Subcutaneous abdominal adipose tissue (tissue), 5 donors: Measurements from ENCODE around the gene SUMO4.
"Not testable (repeated sequence)": the region's sequence is repeated elsewhere in the genome, so short reads cannot be mapped to it uniquely, and the experiment has no call there.

Source experiments
- H3K27ac ChIP-seq: one replicate; pipeline ENCODE4 v1.7.0; 2013; ENCODE audit warnings: low read depth, mild to moderate bottlenecking, inconsistent platforms, low read length, moderate library complexity
- H3K27me3 ChIP-seq, 5 donors: one replicate each; pipeline ENCODE4 v1.7.0; 2013; ENCODE audit warnings: low read length in 5 of 5, inconsistent platforms in 1 of 5; ENCODE audit not compliant: control insufficient read depth in 5 of 5, insufficient read depth in 4 of 5
- H3K36me3 ChIP-seq, 5 donors: one replicate each; pipeline ENCODE4 v1.7.0; 2013; ENCODE audit warnings: low read length in 5 of 5; ENCODE audit not compliant: control insufficient read depth in 5 of 5, insufficient read depth in 5 of 5
- H3K4me1 ChIP-seq, 5 donors: one replicate each; pipeline ENCODE4 v1.7.0; 2013; ENCODE audit warnings: low read length in 5 of 5, mild to moderate bottlenecking in 3 of 5, moderate library complexity in 1 of 5; ENCODE audit not compliant: control insufficient read depth in 5 of 5, insufficient read depth in 5 of 5
- H3K4me3 ChIP-seq, 5 donors: one replicate each; pipeline ENCODE4 v1.7.0; 2013; ENCODE audit warnings: low read length in 5 of 5, low read depth in 1 of 5
- H3K9ac ChIP-seq, 5 donors: one replicate each; pipeline ENCODE4 v1.7.0; 2013; ENCODE audit warnings: low read length in 5 of 5, mild to moderate bottlenecking in 4 of 5, moderate library complexity in 3 of 5
- H3K9me3 ChIP-seq, 5 donors: one replicate each; pipeline ENCODE4 v1.7.0; 2013; ENCODE audit warnings: low read length in 5 of 5; ENCODE audit not compliant: control insufficient read depth in 5 of 5
- donor health status: healthy.
- donor health status: healthy.
- donor health status: healthy.
- donor health status: healthy.
- donor health status: healthy.

The SUMO4 gene

GRCh38 chr6:149439626-149440025 is 39.6 kb downstream of the SUMO4 start:
- Histone ChIP-seq H3K4me1 (peaks cover 0 to 11% (median 2%) of the 10 kb centered on the region in 5 donors), H3K27me3 (peaks cover 5 to 24% (median 8%) of the 10 kb centered on the region in 5 donors), H3K4me3 (no peak overlapping the region), H3K9ac (no peak overlapping the region), H3K36me3 (no peaks in the 10 kb centered on the region), H3K9me3 (no peaks in the 10 kb centered on the region), H3K27ac (no peak overlapping the region)

GRCh38 chr6:149440735-149441671 is 40.9 kb downstream of the SUMO4 start:
- Histone ChIP-seq H3K27ac (no peak overlapping the region), H3K27me3 (peaks cover 6 to 35% (median 12%) of the 10 kb centered on the region in 5 donors), H3K36me3 (no peaks in the 10 kb centered on the region), H3K4me1 (peaks cover 0 to 11% (median 2%) of the 10 kb centered on the region in 5 donors), H3K9ac (no peak overlapping the region), H3K4me3 (no peak overlapping the region), H3K9me3 (no peaks in the 10 kb centered on the region)

DNA sequence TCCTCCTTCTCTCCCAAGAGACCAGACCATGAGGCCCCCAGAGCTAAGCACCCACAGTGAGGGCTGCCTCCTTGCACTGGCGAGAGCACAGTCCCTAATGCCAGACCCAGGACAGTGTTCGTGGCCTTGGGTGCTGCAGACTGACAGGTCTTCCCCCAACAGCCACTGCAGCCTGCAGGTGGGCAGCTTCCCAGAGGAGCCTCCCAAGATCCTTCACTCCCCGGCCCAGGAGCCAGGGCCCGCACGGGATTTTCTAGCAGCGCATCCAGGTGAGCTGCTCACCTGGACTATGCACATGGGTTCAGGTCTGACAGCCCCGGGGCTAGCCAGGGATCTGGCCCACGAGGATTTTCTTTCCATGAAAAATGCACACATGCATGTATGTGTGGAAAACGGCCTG is 41.7 kb downstream of the SUMO4 start:
- H3K4me3 ChIP-seq: no peak overlapping the region
- no peak overlapping the region for H3K27ac ChIP-seq
- no peaks in the 10 kb centered on the region for H3K36me3 ChIP-seq
- H3K4me1 ChIP-seq: peaks cover 0 to 11% (median 2%) of the 10 kb centered on the region in 5 donors
- no peak overlapping the region for H3K9ac ChIP-seq
- peaks cover 6 to 40% (median 14%) of the 10 kb centered on the region in 5 donors for H3K27me3 ChIP-seq
- H3K9me3 ChIP-seq: no peaks in the 10 kb centered on the region

DNA sequence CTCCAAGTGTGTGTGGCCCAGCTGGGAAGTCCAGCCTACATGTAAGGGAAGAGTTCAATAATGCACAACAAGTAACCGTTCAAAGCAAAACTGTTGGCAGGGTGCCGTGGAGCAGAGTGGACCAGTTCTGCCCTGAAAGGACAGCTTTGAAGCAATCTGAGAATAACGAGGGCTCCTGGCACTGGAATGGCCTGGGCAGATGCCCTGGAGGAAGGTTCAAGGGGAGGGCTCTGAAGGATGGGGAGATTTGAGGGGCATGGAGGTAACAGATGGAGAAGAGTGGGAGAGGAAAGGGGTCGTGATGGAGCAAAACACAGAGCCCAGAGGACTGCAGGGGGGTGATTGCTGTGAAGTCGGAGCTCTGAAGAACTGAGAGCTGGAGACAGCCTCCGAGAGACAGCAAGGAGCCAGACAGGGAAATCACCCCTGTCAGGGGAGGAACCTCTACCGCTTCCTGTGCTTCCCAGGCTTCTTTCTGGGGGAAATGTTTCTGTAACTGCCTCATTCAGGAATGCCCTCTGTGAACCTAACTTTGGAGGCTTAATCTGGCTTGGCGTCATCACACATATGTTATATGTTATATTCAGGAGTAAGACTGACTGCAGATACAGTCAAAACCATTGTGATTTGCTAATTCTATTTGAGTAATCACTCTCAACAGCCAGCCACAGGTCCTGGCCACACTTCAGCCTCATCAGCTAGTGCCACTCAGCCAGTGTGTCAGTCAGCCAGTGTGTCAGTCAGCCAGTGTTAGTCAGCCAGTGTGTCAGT is 43.5 kb downstream of the SUMO4 start:
- Histone ChIP-seq H3K36me3 (no peaks in the 10 kb centered on the region), H3K27ac (no peak overlapping the region), H3K27me3 (peaks cover 8 to 51% (median 20%) of the 10 kb centered on the region in 5 donors), H3K4me1 (peaks cover 0 to 11% (median 2%) of the 10 kb centered on the region in 5 donors), H3K4me3 (no peak overlapping the region), H3K9me3 (no peaks in the 10 kb centered on the region), H3K9ac (no peak overlapping the region)

- not testable (repeated sequence) for H3K36me3 ChIP-seq, H3K27ac ChIP-seq, H3K4me3 ChIP-seq, H3K9me3 ChIP-seq, H3K9ac ChIP-seq
- Histone ChIP-seq H3K4me1 (peaks cover 0 to 11% (median 2%) of the 10 kb centered on the region in 5 donors), H3K27me3 (peaks cover 8 to 57% (median 26%) of the 10 kb centered on the region in 5 donors)
These were observed 44.5 kb downstream of the SUMO4 start for GRCh38 chr6:149444360-149445094.

DNA sequence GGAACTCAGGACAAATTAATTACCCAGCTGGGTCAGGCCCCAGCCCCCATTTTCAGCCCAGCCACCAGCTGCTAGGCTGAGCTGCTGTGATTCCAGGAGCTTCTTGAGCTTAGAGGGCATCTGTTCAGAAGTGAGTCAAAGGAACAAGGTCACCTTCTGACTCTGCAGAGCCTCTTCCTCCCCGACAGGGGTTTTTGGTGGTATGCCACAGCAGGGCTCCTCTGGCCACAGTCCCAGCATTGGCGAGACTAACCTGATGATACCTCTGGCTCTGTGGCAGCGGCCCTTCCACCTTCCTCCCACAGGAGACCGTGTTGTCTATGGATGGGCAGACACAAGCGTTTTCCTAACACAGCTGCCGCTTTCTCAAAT is 45.0 kb downstream of the SUMO4 start:
- peaks cover 14 to 61% (median 30%) of the 10 kb centered on the region in 5 donors for H3K27me3 ChIP-seq
- no peak overlapping the region for H3K27ac ChIP-seq
- H3K4me1 ChIP-seq: peaks cover 0 to 12% (median 2%) of the 10 kb centered on the region in 5 donors

GRCh38 chr6:149445573-149445972 is 45.5 kb downstream of the SUMO4 start:
- peaks cover 2 to 17% (median 4%) of the 10 kb centered on the region in 5 donors for H3K4me1 ChIP-seq
- peaks cover 18 to 66% (median 35%) of the 10 kb centered on the region in 5 donors for H3K27me3 ChIP-seq
- no peak overlapping the region for H3K27ac ChIP-seq
- no peak overlapping the region for H3K9ac ChIP-seq
- no peaks in the 10 kb centered on the region for H3K9me3 ChIP-seq
- H3K36me3 ChIP-seq: no peaks in the 10 kb centered on the region
- no peak overlapping the region for H3K4me3 ChIP-seq

More for the DNA sequence above, 45.0 kb downstream of the SUMO4 start:
- no peak overlapping the region for H3K9ac ChIP-seq
- no peaks in the 10 kb centered on the region for H3K36me3 ChIP-seq
- no peaks in the 10 kb centered on the region for H3K9me3 ChIP-seq
- H3K4me3 ChIP-seq: no peak overlapping the region

- Histone ChIP-seq H3K36me3 (no peaks in the 10 kb centered on the region), H3K27me3 (peaks cover 25 to 64% (median 39%) of the 10 kb centered on the region in 5 donors), H3K4me3 (no peak overlapping the region), H3K4me1 (peaks cover 2 to 28% (median 18%) of the 10 kb centered on the region in 5 donors), H3K27ac (no peak overlapping the region), H3K9me3 (no peaks in the 10 kb centered on the region), H3K9ac (no peak overlapping the region)
These were observed 46.8 kb downstream of the SUMO4 start for GRCh38 chr6:149446791-149447376.

DNA sequence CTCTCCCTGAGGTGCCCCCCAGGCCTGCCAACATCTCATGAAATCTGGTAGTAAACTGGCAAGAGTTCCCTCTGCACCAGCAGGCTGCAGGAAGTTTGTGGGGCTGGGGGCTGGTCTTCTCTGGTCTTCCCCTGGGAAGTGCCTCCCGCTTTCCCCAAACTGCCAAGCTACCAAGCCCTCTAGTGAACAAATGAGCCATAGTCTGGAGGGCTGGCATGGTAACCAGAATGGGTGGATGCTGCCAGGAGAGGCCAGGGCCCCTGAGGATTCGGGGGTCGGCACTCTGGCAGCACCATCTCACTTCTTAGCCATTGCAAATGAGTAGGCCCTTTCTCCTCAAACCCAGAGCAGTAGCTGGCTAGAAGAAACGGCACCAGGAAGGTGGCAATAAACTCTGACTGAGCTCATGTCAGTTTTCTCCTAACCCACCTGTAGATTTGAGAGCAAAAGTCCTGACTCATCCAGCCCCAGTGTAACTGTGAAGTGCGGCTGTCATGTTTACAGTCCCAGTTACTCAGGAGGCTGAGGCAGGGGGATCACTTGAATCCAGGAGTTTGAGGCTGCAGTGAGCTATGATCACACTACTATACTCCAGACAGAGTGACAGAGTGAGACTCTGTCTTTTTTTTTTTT is 48.9 kb downstream of the SUMO4 start:
- no peaks in the 10 kb centered on the region for H3K36me3 ChIP-seq
- H3K4me1 ChIP-seq: peaks cover 4 to 29% (median 23%) of the 10 kb centered on the region in 5 donors
- no peak overlapping the region for H3K4me3 ChIP-seq
- H3K27me3 ChIP-seq: peaks cover 22 to 62% (median 43%) of the 10 kb centered on the region in 5 donors
- H3K27ac ChIP-seq: no peak overlapping the region
- no peaks in the 10 kb centered on the region for H3K9me3 ChIP-seq
- no peak overlapping the region for H3K9ac ChIP-seq
